ENCODE data around the gene PLXNA4. TPM values are rescaled to one million over a fixed set of nuclear protein-coding genes. Genes with fewer than 3 reads are reported as not detected.

The PLXNA4 gene
- total RNA-seq, 2 experiments from 2014 or later: 0.75 to 0.85 TPM

- TF ChIP-seq, protein P1, sequence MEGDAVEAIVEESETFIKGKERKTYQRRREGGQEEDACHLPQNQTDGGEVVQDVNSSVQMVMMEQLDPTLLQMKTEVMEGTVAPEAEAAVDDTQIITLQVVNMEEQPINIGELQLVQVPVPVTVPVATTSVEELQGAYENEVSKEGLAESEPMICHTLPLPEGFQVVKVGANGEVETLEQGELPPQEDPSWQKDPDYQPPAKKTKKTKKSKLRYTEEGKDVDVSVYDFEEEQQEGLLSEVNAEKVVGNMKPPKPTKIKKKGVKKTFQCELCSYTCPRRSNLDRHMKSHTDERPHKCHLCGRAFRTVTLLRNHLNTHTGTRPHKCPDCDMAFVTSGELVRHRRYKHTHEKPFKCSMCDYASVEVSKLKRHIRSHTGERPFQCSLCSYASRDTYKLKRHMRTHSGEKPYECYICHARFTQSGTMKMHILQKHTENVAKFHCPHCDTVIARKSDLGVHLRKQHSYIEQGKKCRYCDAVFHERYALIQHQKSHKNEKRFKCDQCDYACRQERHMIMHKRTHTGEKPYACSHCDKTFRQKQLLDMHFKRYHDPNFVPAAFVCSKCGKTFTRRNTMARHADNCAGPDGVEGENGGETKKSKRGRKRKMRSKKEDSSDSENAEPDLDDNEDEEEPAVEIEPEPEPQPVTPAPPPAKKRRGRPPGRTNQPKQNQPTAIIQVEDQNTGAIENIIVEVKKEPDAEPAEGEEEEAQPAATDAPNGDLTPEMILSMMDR (IDR thresholded peaks at IDR 0.05): no peak
- H3K27me3 Mint-ChIP-seq: peaks cover 16% of the 10 kb centered on the region
- no peaks in the 10 kb centered on the region for H3K9me3 Mint-ChIP-seq
- DNase-seq (no peak), ATAC-seq (ENCODE audit: poor library complexity) (no peak)
- H3K36me3 Mint-ChIP-seq (ENCODE audit: low read depth): no peaks in the 10 kb centered on the region
- H3K4me3 ChIP-seq (ENCODE audit: low read length): no peak overlapping the region
- CTCF ChIA-PET: no interaction called here
- no peak overlapping the region for H3K27ac ChIP-seq (ENCODE audit: low read depth in 1 of 2, low read length in 2 of 2)
- H3K9me3 ChIP-seq (ENCODE audit: control insufficient read depth in 1 of 2, insufficient read depth in 1 of 2, low read length in 2 of 2): peaks cover 0 to 3% of the 10 kb centered on the region in 2 experiments
- no peak overlapping the region for H3K27ac Mint-ChIP-seq
- peaks cover 0 to 5% of the 10 kb centered on the region in 2 experiments for H3K27me3 ChIP-seq (ENCODE audit: control insufficient read depth in 1 of 2, insufficient read depth in 2 of 2, low read length in 2 of 2)
- no peak overlapping the region for H3K4me3 Mint-ChIP-seq
- POLR2A ChIA-PET: no interaction called here
- no peaks in the 10 kb centered on the region for H3K36me3 ChIP-seq (ENCODE audit: insufficient read depth, low read length)
- no peaks in the 10 kb centered on the region for H3K4me1 Mint-ChIP-seq (ENCODE audit: low read depth)
- intact Hi-C loops (cut with DNase I, micrococcal nuclease): no loop called here
- no peaks in the 10 kb centered on the region for H3K4me1 ChIP-seq (ENCODE audit: insufficient read depth, low read length)
Measured at GRCh38 chr7:132117181-132117580, 459.1 kb downstream of the PLXNA4 start.

GRCh38 chr7:132116369-132116768, 459.9 kb downstream of the PLXNA4 start:
- DNase-seq: no peak
- Histone ChIP-seq H3K9me3 (ENCODE audit: control insufficient read depth in 1 of 2, insufficient read depth in 1 of 2, low read length in 2 of 2) (peaks cover 0 to 3% of the 10 kb centered on the region in 2 experiments), H3K36me3 (ENCODE audit: insufficient read depth, low read length) (no peaks in the 10 kb centered on the region), H3K4me1 (ENCODE audit: insufficient read depth, low read length) (no peaks in the 10 kb centered on the region), H3K27ac (ENCODE audit: low read depth in 1 of 2, low read length in 2 of 2) (no peak overlapping the region), H3K27me3 (ENCODE audit: control insufficient read depth in 1 of 2, insufficient read depth in 2 of 2, low read length in 2 of 2) (peaks cover 0 to 5% of the 10 kb centered on the region in 2 experiments), H3K4me3 (ENCODE audit: low read length) (no peak overlapping the region)
- intact Hi-C loops (cut with DNase I, micrococcal nuclease): no loop called here
- H3K36me3 Mint-ChIP-seq (ENCODE audit: low read depth): no peaks in the 10 kb centered on the region
- H3K4me1 Mint-ChIP-seq (ENCODE audit: low read depth): no peaks in the 10 kb centered on the region
- H3K27me3 Mint-ChIP-seq: peaks cover 16% of the 10 kb centered on the region
- H3K4me3 Mint-ChIP-seq: no peak overlapping the region
- no peak overlapping the region for H3K27ac Mint-ChIP-seq
- TF ChIP-seq, protein P1 (IDR thresholded peaks at IDR 0.05): no peak
- POLR2A ChIA-PET: no interaction called here
- H3K9me3 Mint-ChIP-seq: no peaks in the 10 kb centered on the region
- no peak for ATAC-seq (ENCODE audit: poor library complexity)
- CTCF ChIA-PET: no interaction called here

DNA sequence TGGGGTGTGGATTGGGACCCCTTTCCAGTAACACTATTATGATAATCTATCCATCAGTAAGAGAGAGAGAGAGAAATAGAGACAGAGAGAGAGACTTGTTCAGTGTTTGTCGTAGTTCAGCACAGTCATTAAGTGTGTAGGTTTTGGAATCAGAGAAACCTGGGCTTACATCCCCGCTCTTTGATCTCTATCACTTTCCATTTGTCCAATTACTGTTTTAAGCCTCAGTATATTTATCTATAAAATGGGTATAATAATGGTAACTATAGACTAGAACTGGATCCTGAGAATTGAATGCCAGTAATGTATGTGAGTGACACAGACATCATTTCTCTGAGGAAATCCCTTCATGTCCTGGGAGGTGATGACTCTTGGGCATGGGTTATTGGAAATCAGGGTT, 460.5 kb downstream of the PLXNA4 start:
- Mint-ChIP-seq H3K4me1 (ENCODE audit: low read depth) (no peaks in the 10 kb centered on the region), H3K27me3 (peaks cover 16% of the 10 kb centered on the region), H3K36me3 (ENCODE audit: low read depth) (no peaks in the 10 kb centered on the region), H3K4me3 (no peak overlapping the region), H3K9me3 (no peaks in the 10 kb centered on the region), H3K27ac (no peak overlapping the region)
- Histone ChIP-seq H3K4me1 (ENCODE audit: insufficient read depth, low read length) (no peaks in the 10 kb centered on the region), H3K9me3 (ENCODE audit: control insufficient read depth in 1 of 2, insufficient read depth in 1 of 2, low read length in 2 of 2) (peaks cover 0 to 3% of the 10 kb centered on the region in 2 experiments), H3K27ac (ENCODE audit: low read depth in 1 of 2, low read length in 2 of 2) (no peak overlapping the region), H3K27me3 (ENCODE audit: control insufficient read depth in 1 of 2, insufficient read depth in 2 of 2, low read length in 2 of 2) (peaks cover 0 to 5% of the 10 kb centered on the region in 2 experiments), H3K36me3 (ENCODE audit: insufficient read depth, low read length) (no peaks in the 10 kb centered on the region), H3K4me3 (ENCODE audit: low read length) (no peak overlapping the region)
- intact Hi-C loops (cut with DNase I, micrococcal nuclease): no loop called here
- DNase-seq (no peak), ATAC-seq (ENCODE audit: poor library complexity) (no peak)
- POLR2A ChIA-PET: no interaction called here
- CTCF ChIA-PET: no interaction called here
- TF ChIP-seq, protein P1 (IDR thresholded peaks at IDR 0.05): no peak

Data from CD4-positive, alpha-beta T cell (primary cell).